Endothelial cell (in vitro differentiated cells): Measurements from ENCODE around the gene HTT. TPM values are rescaled to one million over a fixed set of nuclear protein-coding genes. Genes with fewer than 3 reads are reported as not detected.

Source experiments
- DNase-seq: peaks from one replicate; pipeline ENCODE4 v3.0.0; 2021; ENCODE audit warnings: low spot score
- H3K27ac Mint-ChIP-seq: one replicate; pipeline ENCODE4 v1.8.0; 2021; ENCODE audit warnings: mixed read lengths, inconsistent platforms; ENCODE audit not compliant: unreplicated experiment
- H3K27me3 Mint-ChIP-seq: one replicate; pipeline ENCODE4 v1.8.0; 2021; ENCODE audit warnings: mild to moderate bottlenecking, moderate library complexity, mixed read lengths, inconsistent platforms; ENCODE audit not compliant: unreplicated experiment
- H3K36me3 Mint-ChIP-seq: one replicate; pipeline ENCODE4 v1.8.0; 2021; ENCODE audit warnings: mild to moderate bottlenecking, low read depth, mixed read lengths, inconsistent platforms; ENCODE audit not compliant: unreplicated experiment
- H3K4me1 Mint-ChIP-seq: one replicate; pipeline ENCODE4 v1.8.0; 2021; ENCODE audit warnings: mild to moderate bottlenecking, mixed read lengths, inconsistent platforms; ENCODE audit not compliant: unreplicated experiment
- H3K4me3 Mint-ChIP-seq: one replicate; pipeline ENCODE4 v1.8.0; 2021; ENCODE audit warnings: mild to moderate bottlenecking, mixed read lengths, inconsistent platforms; ENCODE audit not compliant: unreplicated experiment
- H3K9me3 Mint-ChIP-seq: one replicate; pipeline ENCODE4 v1.8.0; 2021; ENCODE audit warnings: mixed read lengths, inconsistent platforms; ENCODE audit not compliant: unreplicated experiment
- total RNA-seq: library from RNA; stranded (reverse); fragmentation: NEBNext Ultra II Directional; extraction: Animal tissue kit (Norgen Biotek cat#: 25700); gene quantifications from one replicate; pipeline ENCODE4 v1.2.1, GENCODE V29; 2021; ENCODE audit not compliant: unreplicated experiment
- TF ChIP-seq, protein P1 (sequence below): fragments of 200-600 bp; sonication (generic); IDR thresholded peaks from one replicate; pipeline ENCODE4 v1.5.0; 2021; ENCODE audit warnings: antibody characterized with exemption; ENCODE audit not compliant: unreplicated experiment

HTT gene
- total RNA-seq, 1 donor from 2014 or later, result 62.4 TPM

DNA sequence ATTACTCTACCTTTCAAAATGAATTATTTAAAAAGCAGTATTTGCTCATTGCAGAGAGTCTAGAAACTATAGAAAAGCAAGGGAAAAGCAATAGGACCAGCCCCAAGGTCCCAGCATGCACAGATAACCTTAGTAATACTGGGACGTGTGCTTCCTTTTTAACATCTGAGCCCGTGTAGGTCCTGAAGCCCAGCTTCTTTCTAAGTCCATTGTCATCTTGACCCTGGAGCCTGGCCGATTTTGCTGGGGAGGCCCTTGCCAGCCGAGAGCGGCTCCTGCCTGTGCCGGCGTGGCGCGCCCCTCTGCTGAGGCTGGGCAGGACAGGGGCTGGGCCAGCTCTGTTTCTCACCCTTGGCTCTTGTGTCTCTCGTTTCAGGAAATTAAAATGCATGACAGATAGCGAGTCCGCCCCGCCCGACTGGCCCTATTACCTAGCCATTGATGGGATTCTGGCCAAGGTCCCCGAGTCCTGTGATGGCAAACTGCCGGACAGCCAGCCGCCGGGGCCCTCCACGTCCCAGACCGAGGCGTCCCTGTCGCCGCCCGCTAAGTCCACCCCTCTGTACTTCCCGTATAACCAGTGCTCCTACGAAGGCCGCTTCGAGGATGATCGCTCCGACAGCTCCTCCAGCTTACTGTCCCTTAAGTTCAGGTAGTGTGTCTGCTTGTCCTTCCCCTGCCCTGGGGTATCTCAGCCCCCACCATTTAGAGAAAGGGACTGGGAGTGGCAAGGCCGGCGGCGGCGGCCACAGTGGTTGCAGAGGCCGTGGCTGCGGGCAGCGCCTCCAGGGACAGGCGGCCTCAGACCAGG, 178.6 kb downstream of the HTT start:
- H3K27ac Mint-ChIP-seq, result no peak overlapping the region
- H3K4me3 Mint-ChIP-seq, result no peak overlapping the region
- no peaks in the 10 kb centered on the region for H3K4me1 Mint-ChIP-seq
- TF ChIP-seq, protein P1, sequence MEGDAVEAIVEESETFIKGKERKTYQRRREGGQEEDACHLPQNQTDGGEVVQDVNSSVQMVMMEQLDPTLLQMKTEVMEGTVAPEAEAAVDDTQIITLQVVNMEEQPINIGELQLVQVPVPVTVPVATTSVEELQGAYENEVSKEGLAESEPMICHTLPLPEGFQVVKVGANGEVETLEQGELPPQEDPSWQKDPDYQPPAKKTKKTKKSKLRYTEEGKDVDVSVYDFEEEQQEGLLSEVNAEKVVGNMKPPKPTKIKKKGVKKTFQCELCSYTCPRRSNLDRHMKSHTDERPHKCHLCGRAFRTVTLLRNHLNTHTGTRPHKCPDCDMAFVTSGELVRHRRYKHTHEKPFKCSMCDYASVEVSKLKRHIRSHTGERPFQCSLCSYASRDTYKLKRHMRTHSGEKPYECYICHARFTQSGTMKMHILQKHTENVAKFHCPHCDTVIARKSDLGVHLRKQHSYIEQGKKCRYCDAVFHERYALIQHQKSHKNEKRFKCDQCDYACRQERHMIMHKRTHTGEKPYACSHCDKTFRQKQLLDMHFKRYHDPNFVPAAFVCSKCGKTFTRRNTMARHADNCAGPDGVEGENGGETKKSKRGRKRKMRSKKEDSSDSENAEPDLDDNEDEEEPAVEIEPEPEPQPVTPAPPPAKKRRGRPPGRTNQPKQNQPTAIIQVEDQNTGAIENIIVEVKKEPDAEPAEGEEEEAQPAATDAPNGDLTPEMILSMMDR, result no peak
- no peaks in the 10 kb centered on the region for H3K36me3 Mint-ChIP-seq
- H3K27me3 Mint-ChIP-seq, result peaks cover 1% of the 10 kb centered on the region
- no peak for DNase-seq
- H3K9me3 Mint-ChIP-seq, result no peaks in the 10 kb centered on the region

DNA sequence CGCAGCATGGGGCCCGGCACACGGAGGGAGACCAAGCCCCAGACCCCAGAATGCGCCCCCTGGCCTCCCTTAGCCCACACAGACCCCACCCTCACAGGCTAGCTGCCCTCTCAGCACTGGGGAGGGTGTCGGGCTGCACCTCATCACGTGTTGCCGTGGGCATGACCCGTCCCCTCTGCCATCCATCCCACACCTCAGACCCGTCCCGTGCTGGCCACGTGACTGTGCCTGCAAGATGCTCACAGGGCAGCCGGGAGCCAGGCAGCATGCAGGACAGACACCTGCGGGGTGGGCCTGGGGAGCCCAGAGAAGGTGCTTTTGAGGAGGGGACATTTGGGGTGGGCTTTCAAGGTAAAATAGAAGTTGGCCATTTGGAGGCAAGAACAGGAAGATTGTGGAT, 179.3 kb downstream of the HTT start:
- H3K9me3 Mint-ChIP-seq, result no peaks in the 10 kb centered on the region
- no peak for DNase-seq
- H3K36me3 Mint-ChIP-seq, result no peaks in the 10 kb centered on the region
- no peak overlapping the region for H3K27ac Mint-ChIP-seq
- H3K4me1 Mint-ChIP-seq, result no peaks in the 10 kb centered on the region
- no peak overlapping the region for H3K4me3 Mint-ChIP-seq
- H3K27me3 Mint-ChIP-seq, result peaks cover 1% of the 10 kb centered on the region
- TF ChIP-seq, protein P1, result no peak

DNA sequence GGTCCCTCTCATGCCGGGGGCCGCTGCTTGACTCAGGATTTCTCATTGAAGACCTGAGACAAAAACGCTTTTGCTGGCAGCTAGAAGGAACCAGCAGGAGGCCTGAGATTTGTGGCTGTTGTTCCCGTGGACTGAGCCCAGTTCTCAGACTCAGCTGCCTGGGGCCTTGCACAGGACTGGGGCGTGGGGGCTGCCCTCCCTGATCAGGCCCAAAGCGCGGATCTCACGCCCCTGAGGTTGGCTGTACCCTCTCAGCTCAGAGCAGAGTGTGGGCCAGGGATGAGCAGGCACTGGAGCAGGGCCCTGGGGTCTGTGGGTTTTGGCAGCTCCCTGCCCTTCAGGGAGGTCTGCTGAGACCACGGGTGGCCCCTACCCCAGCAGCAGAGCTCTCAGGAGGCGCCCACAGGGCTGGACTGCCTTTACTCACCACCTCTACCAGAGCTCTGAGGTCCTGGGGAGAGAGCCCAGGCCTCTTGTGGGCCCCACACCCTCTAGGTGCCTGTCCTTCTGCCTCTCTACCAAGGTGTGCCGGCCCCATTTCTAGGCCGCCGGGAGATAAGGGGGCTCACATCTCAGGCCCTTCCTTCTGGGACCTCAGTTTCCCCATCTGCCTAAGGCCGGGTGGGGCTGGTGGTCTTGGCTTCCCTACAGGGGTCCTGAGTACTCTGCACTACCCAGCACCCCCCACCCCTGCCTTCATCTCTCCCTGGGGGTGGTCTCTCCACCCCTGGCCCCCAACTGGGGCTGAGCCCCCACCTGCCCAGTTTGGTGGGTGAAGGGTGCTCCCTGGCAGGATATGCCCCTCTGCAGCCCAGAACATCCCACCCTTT, 180.0 kb downstream of the HTT start:
- no peak for DNase-seq
- Mint-ChIP-seq H3K27me3 (no peaks in the 10 kb centered on the region), H3K4me1 (no peaks in the 10 kb centered on the region), H3K4me3 (no peak overlapping the region), H3K36me3 (no peaks in the 10 kb centered on the region), H3K9me3 (no peaks in the 10 kb centered on the region), H3K27ac (no peak overlapping the region)
- TF ChIP-seq, protein P1, result no peak

DNA sequence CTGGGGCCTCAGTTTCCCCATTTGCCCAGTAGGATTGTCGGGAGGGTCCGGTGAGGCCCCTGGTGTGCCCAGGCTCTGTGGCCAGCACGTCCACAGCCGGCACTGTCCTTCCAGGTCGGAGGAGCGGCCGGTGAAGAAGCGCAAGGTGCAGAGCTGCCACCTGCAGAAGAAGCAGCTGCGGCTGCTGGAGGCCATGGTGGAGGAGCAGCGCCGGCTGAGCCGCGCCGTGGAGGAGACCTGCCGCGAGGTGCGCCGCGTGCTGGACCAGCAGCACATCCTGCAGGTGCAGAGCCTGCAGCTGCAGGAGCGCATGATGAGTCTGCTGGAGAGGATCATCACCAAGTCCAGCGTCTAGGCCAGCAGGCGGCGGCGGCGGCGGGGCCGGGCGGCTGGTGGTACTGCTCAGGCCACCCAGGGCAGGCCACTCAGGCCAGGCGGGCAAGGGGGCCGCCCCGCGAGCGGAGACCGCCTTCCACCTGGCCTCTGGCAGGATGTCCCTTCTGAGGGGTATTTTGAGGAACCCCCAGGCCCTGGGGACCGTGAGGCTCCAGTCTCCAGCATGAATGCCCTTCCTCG, 181.2 kb downstream of the HTT start:
- no peak overlapping the region for H3K4me3 Mint-ChIP-seq
- no peaks in the 10 kb centered on the region for H3K4me1 Mint-ChIP-seq
- no peaks in the 10 kb centered on the region for H3K27me3 Mint-ChIP-seq
- TF ChIP-seq, protein P1, result no peak
- no peak overlapping the region for H3K27ac Mint-ChIP-seq
- no peaks in the 10 kb centered on the region for H3K9me3 Mint-ChIP-seq
- H3K36me3 Mint-ChIP-seq, result no peaks in the 10 kb centered on the region
- DNase-seq, result no peak
